K562 (cell line): ENCODE data around the gene TMEM92. TPM values are rescaled to one million over a fixed set of nuclear protein-coding genes. Genes with fewer than 3 reads are reported as not detected.

ENCODE experiments used
- ATAC-seq: fragments of 200-7000 bp; cut with Tn5 transposase; 3 replicates; pipeline ENCODE4 v1.9.1; 2020; ENCODE audit warnings: moderate library complexity
- BruUV-seq: library from RNA; stranded (reverse); fragments of 400-500 nt; replicated peaks from 2 replicates; lab custom pipeline; 2021; lab: Mats Ljungman, UMichigan
- CTCF ChIA-PET: fragments of 300-600 bp; formaldehyde crosslinking; extraction: SDS; loops from one replicate; lab custom pipeline; 2021; ENCODE audit warnings: low intra/inter-chr PET ratio; lab: Yijun Ruan, JAX
- POLR2A ChIA-PET: fragments of 300-600, 350-650 bp; sonication (Branson Sonifier 250); formaldehyde crosslinking; extraction: SDS; loops from one replicate; lab custom pipeline; 2021; ENCODE audit warnings: antibody characterized with exemption, inconsistent platforms; lab: Yijun Ruan, JAX
- DNase-seq, 4 experiments: peaks; one replicate each; pipeline versions ENCODE4 v3.0.0 to v3.0.0-alpha.2; 2011 to 2018; ENCODE audit warnings: low spot score in 3 of 4, mixed read lengths in 3 of 4; ENCODE audit errors: extremely low read depth in 1 of 4
- FAIRE-seq: peaks from 2 replicates; lab custom pipeline; 2011; peaks lifted over from hg19 to GRCh38; lab: Jason Lieb, UNC
- H2AFZ ChIP-seq: 2 replicates; pipeline ENCODE4 v1.6.0; 2011; ENCODE audit warnings: low read depth, low read length, control low read depth, inconsistent platforms
- H3K27ac ChIP-seq: fragments of 200-600 bp; 3 replicates; pipeline ENCODE4 v1.8.0; 2011; ENCODE audit warnings: low read depth, mild to moderate bottlenecking, control low read depth, inconsistent platforms, low read length, moderate library complexity, mixed read lengths; ENCODE audit errors: extremely low read depth
- H3K27me3 ChIP-seq, 2 experiments: fragments of 300-600 bp in 1 of 2; 2 replicates in 1 of 2; 3 replicates in 1 of 2; pipeline versions ENCODE4 v1.6.0 to v1.8.0; 2011; ENCODE audit warnings: inconsistent platforms in 2 of 2, low read length in 2 of 2, mild to moderate bottlenecking in 1 of 2, mixed read lengths in 1 of 2, moderate library complexity in 1 of 2; ENCODE audit not compliant: control insufficient read depth in 2 of 2, insufficient read depth in 2 of 2
- H3K36me3 ChIP-seq: fragments of 300-600 bp; 3 replicates; pipeline ENCODE4 v1.8.0; 2011; ENCODE audit warnings: mild to moderate bottlenecking, low read length, inconsistent platforms; ENCODE audit not compliant: control insufficient read depth, insufficient read depth
- H3K4me1 ChIP-seq, 2 experiments: fragments of 200-600 bp in 1 of 2; replicated peaks in 1 of 2; 2 replicates in 1 of 2; 3 replicates in 1 of 2; pipeline versions ENCODE4 v1.5.1 to v1.8.0; 2011; ENCODE audit warnings: inconsistent platforms in 2 of 2, low read length in 2 of 2, mild to moderate bottlenecking in 1 of 2, mixed read lengths in 1 of 2, moderate library complexity in 1 of 2; ENCODE audit not compliant: control insufficient read depth in 2 of 2, insufficient read depth in 2 of 2
- H3K4me2 ChIP-seq: 2 replicates; pipeline ENCODE4 v1.6.1; 2011; ENCODE audit warnings: low read length, control low read depth, inconsistent platforms, mixed read lengths; ENCODE audit not compliant: insufficient read depth
- H3K4me3 ChIP-seq: fragments of 200-600 bp; sonication (generic), shearing (Covaris generic); 2 replicates; pipeline ENCODE4 v1.5.1; 2016; ENCODE audit warnings: control low read depth, inconsistent platforms
- H3K79me2 ChIP-seq: fragments of 200-600 bp; 3 replicates; pipeline ENCODE4 v1.8.0; 2011; ENCODE audit warnings: low read length, inconsistent platforms; ENCODE audit not compliant: control insufficient read depth, insufficient read depth
- H3K9ac ChIP-seq, 2 experiments: 2 replicates each; pipeline versions ENCODE4 v1.6.0 to v1.6.1; 2011; ENCODE audit warnings: low read depth in 2 of 2, low read length in 2 of 2, control low read depth in 1 of 2, inconsistent platforms in 1 of 2, mild to moderate bottlenecking in 1 of 2, mixed read lengths in 1 of 2; ENCODE audit not compliant: insufficient read depth in 1 of 2
- H3K9me1 ChIP-seq: one replicate; pipeline ENCODE4 v1.6.0; 2011; ENCODE audit warnings: inconsistent platforms, mild to moderate bottlenecking, low read length, moderate library complexity; ENCODE audit not compliant: control insufficient read depth, insufficient read depth
- H3K9me3 ChIP-seq: replicated peaks from 2 replicates; pipeline ENCODE4 v1.5.1; 2011; ENCODE audit warnings: low read depth, low read length, inconsistent platforms; ENCODE audit not compliant: control insufficient read depth, insufficient read depth
- H4K20me1 ChIP-seq: replicated peaks from 2 replicates; pipeline ENCODE4 v1.6.1; 2011; ENCODE audit warnings: low read length, inconsistent platforms, mixed read lengths; ENCODE audit not compliant: control insufficient read depth, insufficient read depth
- CREB3L1 ChIP-seq: fragments of 450-650 bp; IDR thresholded peaks from 2 replicates; pipeline ENCODE4 v1.6.1; 2014; ENCODE audit warnings: low read depth, mild to moderate bottlenecking, moderate library complexity, borderline replicate concordance
- HINFP ChIP-seq: fragments of 450-650 bp; conservative IDR thresholded peaks from 2 replicates; pipeline ENCODE4 v1.6.1; 2016; ENCODE audit warnings: missing genetic modification characterization, low read depth, mild to moderate bottlenecking, control low read depth, missing compliant biosample characterization
- NR1H2 ChIP-seq: sonication (generic); formaldehyde crosslinking; IDR thresholded peaks from 2 replicates; pipeline ENCODE4 v1.4.0; 2020; ENCODE audit warnings: mild to moderate bottlenecking, missing genetic modification reagents
- SP2 ChIP-seq: IDR thresholded peaks from 2 replicates; pipeline ENCODE4 v1.6.1; 2011; ENCODE audit warnings: mild to moderate bottlenecking, low read depth, low read length, moderate library complexity; ENCODE audit not compliant: poor library complexity, severe bottlenecking; ENCODE audit errors: extremely low read depth
- USF2 ChIP-seq: sonication (generic); formaldehyde crosslinking; IDR thresholded peaks from 2 replicates; pipeline ENCODE4 v1.5.0; 2020; ENCODE audit warnings: missing genetic modification reagents
- YBX1 ChIP-seq: fragments of 450-650 bp; IDR thresholded peaks from 2 replicates; pipeline ENCODE4 v1.7.1; 2016; ENCODE audit warnings: mild to moderate bottlenecking
- WGBS: fragments of 100-300 bp; shearing (Covaris generic); methylation state at CpG from one replicate; pipeline ENCODE4 v1.1.6; 2016; ENCODE audit warnings: low coverage, mixed read lengths; ENCODE audit not compliant: insufficient coverage; ENCODE audit errors: missing lambda C conversion rate; 5-methylcytosine and 5-hydroxymethylcytosine counted together
- in situ Hi-C: fragments of 300-500 bp; cut with MboI; formaldehyde crosslinking; loops from 4 replicates; pipeline ENCODE4 v1.15.0; 2018; ENCODE audit warnings: inconsistent platforms, mixed read lengths
- intact Hi-C: fragments of 100-400 bp; cut with micrococcal nuclease; formaldehyde crosslinking; loops from 2 replicates; pipeline ENCODE4 v1.14.2; 2022
- polyA plus RNA-seq, 8 experiments: library from polyadenylated mRNA; depleted of rRNA in 4 of 8; stranded (reverse) in 5 of 8; unstranded in 3 of 8; fragments of >200 nt; fragmentation: Nextera tagmentation in 2 of 8; fragmentation: Illumina TruSeq in 1 of 8; extraction: Ambion mirVana in 2 of 8; extraction: Trizol in 1 of 8; gene quantifications; 2 replicates each; pipeline versions ENCODE4 v1.2.1 to v1.2.3, GENCODE V29; 2011 to 2014; ENCODE audit warnings: inconsistent platforms in 1 of 8, missing spikeins in 1 of 8
- total RNA-seq, 7 experiments: library from RNA; depleted of rRNA in 6 of 7; stranded (reverse); fragments of >200 nt in 6 of 7; fragmentation: Illumina TruSeq in 2 of 7; extraction: Trizol in 2 of 7; gene quantifications; 2 replicates each; pipeline versions ENCODE4 v1.2.1 to v1.2.3, GENCODE V29; 2011 to 2021; ENCODE audit warnings: low replicate concordance in 1 of 7

Gene TMEM92
- total and polyA plus RNA-seq, 9 of the 15 experiments (the other 6 are each of a cell fraction or from before 2014, with no cell fraction given), result 0.14 to 2.1 (median 0.40) TPM

- no peak overlapping the region for H3K4me2 ChIP-seq
- H3K36me3 ChIP-seq, result no peaks in the 10 kb centered on the region
- intact Hi-C loops (no loop called here), in situ Hi-C loops (loop anchor here (5.0 kb wide), 1 partner anchor 68 kb away; no protein-coding TSS in a partner anchor)
- ChIA-PET CTCF (interaction anchor here (0.5 to 6.8 kb wide), 3 partner anchors 16 to 74 kb away, joined by 3 to 147 read pairs (median 3); partner anchors contain the start of gene COL1A1), POLR2A (interaction anchor here (0.6 to 1.1 kb wide), 3 partner anchors 8 to 166 kb away, joined by 3 read pairs; no protein-coding TSS in a partner anchor)
- H3K4me3 ChIP-seq, result no peak overlapping the region
- no peaks in the 10 kb centered on the region for H3K9me1 ChIP-seq
- H3K79me2 ChIP-seq, result no peaks in the 10 kb centered on the region
- no peak overlapping the region; a peak in 1 of 4 replicates for H3K9ac ChIP-seq
- ATAC-seq (no peak), DNase-seq (no peak), FAIRE-seq (no peak)
- no peak overlapping the region for H2AFZ ChIP-seq
- no TSS peak for BruUV-seq
- H3K27ac ChIP-seq, result no peak overlapping the region
- no peaks in the 10 kb centered on the region for H4K20me1 ChIP-seq
- no peaks in the 10 kb centered on the region for H3K9me3 ChIP-seq
- WGBS, result 20% methylated on average over 3 of the region's 4 CpGs
- no peak for TF ChIP-seq SP2
- TF ChIP-seq CREB3L1, result no peak
- TF ChIP-seq HINFP (tag), result no peak
- no peak for TF ChIP-seq NR1H2 (CRISPR knock-in tag)
- TF ChIP-seq YBX1, result no peak
- TF ChIP-seq USF2 (CRISPR knock-in tag), result no peak
- peaks cover 12 to 27% of the 10 kb centered on the region in 2 experiments for H3K4me1 ChIP-seq
- peaks cover 0 to 22% of the 10 kb centered on the region in 2 experiments; a peak in 2 of 5 replicates for H3K27me3 ChIP-seq
Observed at GRCh38 chr17:50274897-50275221, 593 bp downstream of the TMEM92 start.
